GOT3 (cell line): ENCODE measurements around the gene TKTL1.
A peak's percentile ranks its signal among the peaks of the same experiment; 100 is the strongest.

ENCODE experiments used
- DNase-seq: peaks from one replicate; lab custom pipeline; 2025; ENCODE audit warnings: mixed read lengths; lab: John Stamatoyannopoulos, UW

Gene TKTL1

DNA sequence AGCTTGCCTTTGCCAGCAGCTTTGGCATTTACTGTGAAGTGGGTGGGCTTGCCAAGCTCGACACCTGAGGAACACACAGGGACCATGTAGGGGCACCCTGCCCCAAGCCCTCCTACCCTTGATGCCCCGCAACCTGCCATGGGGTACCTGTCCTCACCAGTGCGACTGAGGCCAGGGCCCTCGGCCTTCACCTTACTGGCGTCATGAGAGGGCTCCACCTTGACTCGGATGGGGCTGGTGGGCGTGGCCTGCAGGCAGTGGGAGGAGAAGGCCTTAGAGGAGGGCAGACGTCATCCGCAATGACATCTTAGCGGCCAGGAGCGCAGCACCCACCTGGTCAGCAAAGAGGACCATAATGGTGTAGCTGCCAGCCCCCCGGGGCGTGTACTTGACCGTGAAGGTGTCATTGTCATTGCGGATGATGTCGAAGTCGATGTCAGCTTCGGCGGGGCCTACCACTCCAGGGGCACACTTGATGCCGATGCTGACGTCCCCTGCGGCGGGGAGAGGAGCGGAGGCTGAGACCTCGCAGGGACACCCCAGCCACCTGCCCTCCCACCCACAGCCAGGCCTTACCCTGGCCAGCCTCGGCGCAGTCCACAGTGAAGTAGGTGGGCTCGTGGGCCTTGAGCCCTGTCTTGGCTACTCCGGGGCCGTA lies 66.6 kb downstream of the TKTL1 start:
- no peak for DNase-seq

- no peak for DNase-seq
Observed at GRCh38 chrX:154363706-154364439, 68.3 kb downstream of the TKTL1 start.

GRCh38 chrX:154365052-154365600 lies 69.5 kb downstream of the TKTL1 start:
- DNase-seq, result no peak

- no peak for DNase-seq
Observed at GRCh38 chrX:154365997-154366665, 70.5 kb downstream of the TKTL1 start.

- DNase-seq, result no peak
Observed at GRCh38 chrX:154366666-154367055, 71.1 kb downstream of the TKTL1 start.

DNA sequence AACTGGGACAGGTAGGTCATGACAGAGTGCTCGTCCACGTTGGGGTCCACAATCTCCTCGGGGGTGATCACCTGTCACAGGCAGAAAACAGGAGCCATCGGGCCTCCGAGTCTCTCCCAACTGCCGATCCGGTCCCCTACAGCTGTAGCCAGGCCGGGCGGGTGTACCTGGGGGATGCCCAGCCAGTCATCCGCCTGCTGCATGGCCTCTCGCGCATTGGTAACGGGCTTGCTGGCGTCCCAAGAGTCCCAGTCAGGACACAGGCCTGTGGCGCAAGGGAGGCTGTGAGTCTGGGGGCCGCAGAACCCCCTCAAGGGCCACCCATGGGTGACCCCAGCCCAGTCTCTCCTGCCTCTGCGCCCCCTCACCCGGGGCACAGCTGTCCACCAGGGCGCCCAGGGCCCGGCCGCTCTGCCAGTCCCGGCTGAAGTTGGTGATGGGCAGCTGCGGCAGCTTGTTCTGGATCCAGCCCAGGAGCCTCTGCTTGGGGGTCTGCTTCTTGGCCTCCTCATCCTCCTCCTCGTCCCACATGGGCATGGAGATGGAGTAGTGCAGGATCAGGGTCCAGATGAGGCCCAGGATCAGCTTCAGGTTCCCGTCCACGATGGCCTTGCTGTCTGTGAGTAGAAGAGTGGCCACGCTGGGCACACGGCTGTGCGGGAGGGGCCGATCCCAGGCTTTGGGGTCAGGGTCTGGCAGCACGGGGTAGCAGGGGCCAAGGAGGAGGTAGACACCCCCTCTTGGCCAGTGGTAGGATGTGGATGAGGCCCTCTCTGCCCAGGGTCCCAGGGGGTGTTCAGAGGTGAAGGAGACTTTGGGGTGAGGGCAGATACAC lies 72.1 kb downstream of the TKTL1 start:
- no peak for DNase-seq

DNA sequence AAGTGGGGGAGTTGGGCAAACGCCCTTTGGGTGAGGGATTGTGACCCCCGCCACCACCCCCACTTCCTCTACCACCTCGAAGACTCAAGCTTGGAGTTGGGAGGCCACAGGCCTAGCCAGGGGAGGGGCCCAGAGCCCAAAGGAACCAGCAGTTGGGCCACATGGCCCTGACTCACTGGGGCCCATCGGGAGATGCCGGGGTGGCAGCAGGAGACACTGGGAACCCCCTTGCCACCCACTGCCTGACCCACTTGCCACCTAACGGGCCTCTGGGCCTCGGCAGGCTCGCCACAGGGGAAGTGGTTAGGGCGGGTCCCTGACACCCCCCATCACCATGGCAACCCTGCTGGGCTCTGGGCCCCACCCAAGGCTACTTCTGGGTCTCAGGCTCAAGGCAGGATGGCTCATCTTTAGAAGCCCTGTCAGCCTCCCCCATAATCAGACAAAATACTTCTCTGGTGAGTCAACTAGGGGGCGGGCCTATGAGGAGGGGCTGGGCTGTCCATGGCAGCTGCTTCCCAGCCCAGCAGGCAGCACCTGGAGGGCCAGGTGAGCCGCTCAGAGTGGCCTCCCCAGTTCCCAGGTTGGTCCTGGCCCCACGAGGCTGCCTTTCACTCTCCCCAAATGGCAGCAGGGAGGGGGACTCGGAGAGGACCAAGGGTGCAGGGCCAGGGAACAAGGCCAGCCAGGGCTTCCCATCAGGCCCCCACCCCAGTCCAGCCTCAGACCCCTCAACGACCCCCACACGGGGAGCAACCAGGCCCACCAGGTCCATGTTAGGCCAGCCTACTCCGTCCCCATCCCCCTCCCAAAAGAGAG lies 73.2 kb downstream of the TKTL1 start:
- peak; percentile 55 for DNase-seq

DNA sequence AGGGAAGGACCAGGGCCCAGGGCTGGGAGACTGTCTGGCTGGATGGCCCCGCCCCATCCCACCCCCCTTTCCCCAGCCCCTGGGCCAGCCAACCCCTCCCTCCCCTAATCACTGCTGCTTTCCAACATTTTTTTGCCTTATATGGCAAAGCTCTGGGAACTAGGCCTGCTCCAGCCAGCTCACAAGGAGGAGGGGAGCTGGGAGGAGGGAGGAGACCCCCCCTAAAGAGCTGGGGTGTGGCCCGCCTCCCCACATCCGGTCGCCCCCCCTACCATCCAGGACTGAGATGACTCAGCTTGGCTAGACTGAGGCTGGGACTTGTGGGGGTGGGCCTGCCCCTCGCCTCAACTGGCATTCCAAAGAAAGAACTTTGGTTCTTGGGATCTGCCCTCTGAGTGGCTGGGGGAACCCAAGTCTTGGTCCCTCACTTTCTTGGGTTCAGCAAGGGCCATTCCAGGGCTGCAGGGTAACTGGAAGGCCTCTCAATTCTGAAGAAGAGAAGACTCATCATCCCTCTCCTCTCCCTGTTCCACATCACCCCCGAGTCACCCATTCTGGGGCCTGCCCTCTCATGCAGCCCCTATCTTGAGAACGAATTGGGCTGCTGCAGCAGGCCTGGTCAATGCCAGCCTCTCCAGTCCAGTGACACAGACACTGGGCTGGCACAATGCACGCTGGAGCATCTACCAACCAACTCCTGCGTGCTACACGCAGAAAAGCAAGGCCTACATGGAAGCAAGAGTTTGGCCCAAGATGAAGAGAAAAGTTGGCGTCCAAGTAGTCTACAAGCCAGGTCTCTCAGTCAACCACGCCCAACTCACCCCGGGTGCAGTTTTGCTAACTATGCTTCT lies 74.1 kb downstream of the TKTL1 start:
- peak; percentile 58 for DNase-seq

DNA sequence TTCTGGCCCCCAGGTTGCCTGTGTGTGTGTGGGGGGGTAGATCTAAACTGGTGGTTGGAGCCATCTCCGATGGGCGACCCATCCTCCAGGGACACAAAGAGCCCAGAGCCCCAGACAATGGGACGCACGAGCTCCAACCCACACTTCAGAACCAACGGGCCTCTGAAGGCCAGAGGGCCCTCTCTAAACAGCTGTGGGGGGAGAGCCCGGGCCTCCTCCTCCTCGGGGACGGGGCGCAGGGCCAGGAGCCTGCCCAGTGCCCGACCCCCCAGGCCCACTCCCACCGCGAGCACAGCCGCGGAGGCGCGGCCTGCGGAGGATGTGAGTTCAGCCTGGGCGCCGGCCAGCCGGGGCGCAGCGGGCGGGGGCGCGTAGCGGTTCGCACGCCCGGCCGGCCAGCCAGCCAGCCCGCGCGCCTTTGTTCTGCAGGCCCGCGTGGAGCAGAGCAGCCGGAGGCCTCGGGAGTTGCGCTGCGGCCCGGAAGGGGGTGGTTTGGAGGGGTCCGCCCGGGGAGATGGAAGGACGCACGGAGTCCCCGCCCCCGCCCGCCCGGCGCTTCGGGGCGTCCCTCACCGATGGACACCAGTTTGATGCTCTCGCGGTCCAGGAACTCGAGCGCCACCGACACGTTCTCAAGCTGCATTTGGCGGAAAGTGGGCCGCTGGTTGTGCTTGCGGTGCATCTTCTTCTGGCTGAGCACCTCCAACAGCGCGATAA lies 74.9 kb downstream of the TKTL1 start:
- no peak for DNase-seq

DNA sequence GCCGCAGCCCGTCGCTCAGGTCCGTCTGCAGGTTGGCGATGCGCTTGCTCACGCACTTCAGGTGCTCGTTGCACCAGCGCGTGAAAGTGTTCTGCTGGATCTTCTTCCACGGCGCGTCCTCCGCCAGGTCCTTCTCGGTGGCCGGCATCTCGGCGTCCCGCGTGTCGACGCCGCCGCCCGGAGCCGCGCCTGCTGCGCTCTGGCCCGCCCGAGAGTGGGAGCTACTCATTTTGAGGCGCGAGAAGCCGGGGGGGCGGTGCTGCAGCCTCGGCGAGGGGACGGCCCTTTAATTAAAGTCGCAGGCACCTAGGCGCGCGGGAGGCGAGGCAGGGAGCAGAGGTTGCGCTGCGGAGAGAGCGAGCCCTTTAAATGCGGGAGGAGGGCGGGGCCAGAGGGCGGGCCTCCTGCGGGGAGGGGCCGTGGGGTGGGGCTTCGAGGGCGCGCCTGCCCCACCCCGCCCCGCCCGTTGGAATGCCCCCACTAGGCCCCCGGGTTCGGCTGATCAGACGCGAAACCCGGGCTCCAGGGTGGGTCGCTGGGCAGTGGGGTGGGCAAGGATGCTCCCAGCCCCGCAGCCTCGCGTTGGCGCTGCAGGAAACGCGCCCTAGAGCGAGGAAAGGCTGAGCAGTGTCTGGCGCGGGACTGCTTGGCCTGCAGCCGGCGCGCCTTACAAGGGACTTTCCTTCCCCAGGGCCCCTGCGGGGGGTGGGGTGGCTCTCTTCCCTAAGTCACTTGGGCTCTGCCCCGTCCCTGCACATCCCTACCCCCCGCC lies 75.6 kb downstream of the TKTL1 start:
- peak; percentile 75 for DNase-seq

DNA sequence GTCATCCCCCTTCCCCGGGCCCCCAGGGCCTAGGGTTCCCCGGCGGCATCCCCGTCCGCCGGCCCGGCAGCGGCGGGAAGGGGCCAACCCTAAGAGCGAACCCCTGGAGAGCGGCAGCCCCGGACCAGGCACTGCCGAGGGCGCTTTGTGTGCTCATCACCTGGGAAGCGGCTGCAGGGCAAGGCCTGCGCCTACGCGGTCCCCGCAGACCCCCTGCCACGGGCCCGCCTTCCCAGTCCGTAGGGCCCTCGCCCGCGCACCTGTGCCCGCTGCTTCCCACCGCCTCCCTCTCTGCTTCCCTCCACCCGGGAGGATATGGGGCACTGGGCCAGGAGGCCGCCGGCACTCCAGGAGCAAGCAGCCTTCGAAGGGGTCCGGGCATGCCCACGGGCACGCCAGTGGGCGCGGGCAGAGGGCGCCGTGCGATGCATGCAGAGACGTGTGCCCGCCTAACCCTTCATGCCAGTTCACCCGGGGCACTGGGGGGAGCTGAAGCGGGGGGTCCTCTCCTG lies 76.2 kb downstream of the TKTL1 start:
- no peak for DNase-seq

- no peak for DNase-seq
Observed at GRCh38 chrX:154372612-154373022, 77.0 kb downstream of the TKTL1 start.

GRCh38 chrX:154373340-154374306 lies 78.0 kb downstream of the TKTL1 start:
- no peak for DNase-seq

- DNase-seq, result no peak
Observed at GRCh38 chrX:154374313-154375155, 78.9 kb downstream of the TKTL1 start, which contains the start of gene FLNA. FLNA (minus strand) TSS chrX:154374634; CDS start chrX:154371245, 3,389 bp downstream.

- no peak for DNase-seq
Observed at GRCh38 chrX:154375156-154375504, 79.5 kb downstream of the TKTL1 start.

GRCh38 chrX:154376774-154377173 lies 81.2 kb downstream of the TKTL1 start:
- DNase-seq, result no peak
